GM10847 (cell line): ENCODE data around the gene TAF6.

Experiments used
- POLR2A ChIP-seq: IDR thresholded peaks from 2 replicates; pipeline ENCODE4 v1.6.1; 2011; ENCODE audit not compliant: insufficient read length; ENCODE audit errors: extremely low read depth

TAF6 gene

GRCh38 chr7:100109521-100110163 lies 9.5 kb downstream of the TAF6 start:
- TF ChIP-seq POLR2A, result no peak

- TF ChIP-seq POLR2A, result no peak
Measured at GRCh38 chr7:100107890-100108289, 11.3 kb downstream of the TAF6 start.

GRCh38 chr7:100107125-100107737 lies 11.9 kb downstream of the TAF6 start:
- TF ChIP-seq POLR2A, result no peak

GRCh38 chr7:100106633-100107032 lies 12.5 kb downstream of the TAF6 start:
- TF ChIP-seq POLR2A, result no peak

GRCh38 chr7:100105534-100105933 lies 13.6 kb downstream of the TAF6 start:
- TF ChIP-seq POLR2A, result no peak

GRCh38 chr7:100102950-100103840 lies 16.0 kb downstream of the TAF6 start:
- TF ChIP-seq POLR2A, result no peak

- TF ChIP-seq POLR2A, result peak; percentile 53
Measured at GRCh38 chr7:100101016-100101862, 17.9 kb downstream of the TAF6 start, which contains the start of the genes AP4M1 and MCM7. AP4M1 (plus strand) TSS chr7:100101643; CDS start chr7:100101715, 72 bp downstream. MCM7 (minus strand) TSS chr7:100101397; CDS start chr7:100101294, 103 bp downstream.

GRCh38 chr7:100100420-100101015 lies 18.6 kb downstream of the TAF6 start:
- no peak for TF ChIP-seq POLR2A

GRCh38 chr7:100099452-100099851 lies 19.7 kb downstream of the TAF6 start:
- TF ChIP-seq POLR2A, result no peak

- TF ChIP-seq POLR2A, result no peak
Measured at GRCh38 chr7:100098913-100099312, 20.2 kb downstream of the TAF6 start.

- TF ChIP-seq POLR2A, result no peak
Measured at GRCh38 chr7:100095704-100096103, 23.5 kb downstream of the TAF6 start.

GRCh38 chr7:100095289-100095688 lies 23.9 kb downstream of the TAF6 start:
- no peak for TF ChIP-seq POLR2A

- TF ChIP-seq POLR2A, result no peak
Measured at GRCh38 chr7:100093925-100094486, 25.2 kb downstream of the TAF6 start.

GRCh38 chr7:100093498-100093897 lies 25.7 kb downstream of the TAF6 start:
- TF ChIP-seq POLR2A, result no peak
